NT2/D1 (cell line): ENCODE data around the gene PRKCG.
"Not testable (repeated sequence)": the region's sequence is repeated elsewhere in the genome, so short reads cannot be mapped to it uniquely, and the experiment has no call there.

ENCODE experiments used
- DNase-seq: peaks from one replicate; pipeline ENCODE4 v3.0.0-alpha.2; 2011; ENCODE audit warnings: low read depth, low spot score
- H3K27me3 ChIP-seq: 2 replicates; pipeline ENCODE4 v1.6.0; 2011; ENCODE audit warnings: mild to moderate bottlenecking; ENCODE audit not compliant: insufficient read length, insufficient read depth
- H3K36me3 ChIP-seq: 2 replicates; pipeline ENCODE4 v1.6.1; 2011; ENCODE audit warnings: mild to moderate bottlenecking, low read length, mixed read lengths; ENCODE audit not compliant: insufficient read depth, insufficient read length
- H3K4me1 ChIP-seq: 2 replicates; pipeline ENCODE4 v1.5.1; 2011; ENCODE audit not compliant: insufficient read depth, insufficient read length
- H3K4me3 ChIP-seq: 2 replicates; pipeline ENCODE4 v1.5.1; 2011; ENCODE audit warnings: low read depth; ENCODE audit not compliant: insufficient read length
- H3K9ac ChIP-seq: 2 replicates; pipeline ENCODE4 v1.6.0; 2011; ENCODE audit warnings: low read depth; ENCODE audit not compliant: insufficient read length
- H3K9me3 ChIP-seq: 2 replicates; pipeline ENCODE4 v1.5.1; 2011; ENCODE audit warnings: mild to moderate bottlenecking, low read length; ENCODE audit not compliant: insufficient read depth
- SUZ12 ChIP-seq: IDR thresholded peaks from 2 replicates; pipeline ENCODE4 v1.6.1; 2011; ENCODE audit not compliant: insufficient read length, insufficient read depth; ENCODE audit errors: extremely low read depth
- YY1 ChIP-seq: IDR thresholded peaks from 2 replicates; pipeline ENCODE4 v1.6.1; 2011; ENCODE audit not compliant: insufficient read length, insufficient read depth
- ZNF274 ChIP-seq: IDR thresholded peaks from 2 replicates; pipeline ENCODE4 v1.6.1; 2011; ENCODE audit warnings: mild to moderate bottlenecking, low read depth, low read length

The PRKCG gene

DNA sequence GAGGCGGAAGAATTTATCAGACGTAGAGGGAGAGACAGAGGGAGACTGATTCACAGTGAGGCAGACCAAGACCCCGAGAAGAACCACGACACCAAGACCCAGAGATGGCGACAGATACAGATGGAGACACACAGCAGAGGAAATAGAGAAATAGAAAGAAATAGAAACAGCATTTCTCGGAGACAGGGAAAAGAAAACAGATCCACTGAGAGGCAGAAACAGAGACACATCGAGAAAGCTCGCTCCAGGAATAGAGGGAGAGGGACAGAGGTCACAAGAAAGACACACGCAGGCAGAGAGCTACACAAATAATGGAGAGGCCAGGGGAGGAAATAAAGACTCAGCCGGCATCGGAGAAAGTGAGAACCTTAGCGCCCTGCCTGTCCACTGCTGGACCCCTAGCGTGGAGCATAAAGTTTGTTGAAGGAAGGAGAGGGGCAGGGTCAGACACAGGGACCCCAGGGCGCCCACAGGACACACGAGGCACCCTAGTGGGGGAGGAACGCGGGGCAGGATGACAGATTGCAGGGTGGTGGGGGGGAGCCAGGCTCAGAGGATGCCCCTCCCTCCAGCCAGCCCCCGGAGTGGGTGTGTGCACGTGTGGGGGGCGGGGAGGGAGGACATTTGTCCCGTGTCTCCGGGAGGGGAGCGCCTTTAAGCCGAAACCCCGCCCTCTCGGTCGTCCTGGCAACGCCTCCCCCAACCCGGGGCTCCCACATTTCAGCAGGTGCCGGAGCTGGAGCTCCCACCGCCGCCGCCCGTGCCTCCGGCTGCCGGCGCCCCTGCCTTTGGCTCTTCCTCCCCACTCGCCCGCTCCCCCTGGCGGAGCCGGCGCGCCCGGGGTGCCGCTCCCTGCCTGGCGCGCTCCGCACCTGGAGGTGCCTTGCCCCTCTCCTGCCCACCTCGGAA is at the start of gene PRKCG:
Gene PRKCG (plus strand): TSS at position 716 of the 909 bp plus-strand sequence. CDS start 298 bp downstream, outside the sequence.
- no peaks in the 10 kb centered on the region for H3K36me3 ChIP-seq
- H3K4me3 ChIP-seq: peak within 1 kb of the TSS; percentile 34

DNA sequence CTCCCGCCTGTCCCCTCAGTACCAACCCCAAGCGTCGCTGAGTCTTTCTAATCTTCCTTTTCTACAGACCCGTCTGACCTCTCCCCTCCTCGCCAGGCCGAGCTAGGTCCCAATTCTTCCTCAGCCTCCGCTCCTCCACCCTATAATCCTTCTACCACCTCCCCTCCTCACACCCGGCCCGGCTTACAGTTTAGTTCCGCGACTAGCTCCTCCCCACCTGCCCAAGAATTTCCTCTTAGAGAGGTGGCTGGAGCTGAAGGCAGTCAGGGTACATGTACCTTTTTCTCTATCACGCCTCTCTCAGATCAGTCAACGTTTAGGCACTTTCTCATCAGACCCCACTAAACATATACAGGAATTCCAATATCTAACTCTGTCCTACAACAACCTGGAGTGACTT is 49.1 kb upstream of the PRKCG start:
- not testable (repeated sequence) for H3K36me3 ChIP-seq, H3K27me3 ChIP-seq, H3K4me1 ChIP-seq, H3K9me3 ChIP-seq, DNase-seq
- Histone ChIP-seq H3K9ac (peak overlapping the region; percentile 66), H3K4me3 (peak overlapping the region; percentile 40)

More for the DNA sequence above, at the start of gene PRKCG:
- TF ChIP-seq YY1 (no peak), ZNF274 (no peak), SUZ12 (no peak)
- Histone ChIP-seq H3K9me3 (no peaks in the 10 kb centered on the region), H3K27me3 (peaks cover 38% of the 10 kb centered on the region), H3K9ac (peak within 1 kb of the TSS; percentile 67), H3K4me1 (peaks cover 6% of the 10 kb centered on the region)
- DNase-seq: no peak

DNA sequence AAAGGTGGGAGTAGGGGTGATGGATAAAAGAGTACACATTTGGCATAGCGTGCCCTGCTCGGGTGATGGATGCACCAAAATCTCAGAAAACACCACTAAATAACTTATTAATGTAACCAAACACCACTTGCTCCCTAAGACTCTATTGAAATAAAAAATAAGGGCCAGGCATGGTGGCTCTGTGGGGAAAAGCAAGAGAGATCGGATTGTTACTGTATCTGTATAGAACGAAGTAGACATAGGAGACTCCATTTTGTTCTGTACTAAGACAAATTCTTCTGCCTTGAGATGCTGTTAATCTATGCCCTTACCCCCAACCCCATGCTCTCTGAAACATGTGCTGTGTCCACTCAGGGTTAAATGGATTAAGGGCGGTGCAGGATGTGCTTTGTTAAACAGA is 43.6 kb upstream of the PRKCG start:
- not testable (repeated sequence) for H3K9me3 ChIP-seq, H3K4me3 ChIP-seq, H3K36me3 ChIP-seq, H3K27me3 ChIP-seq, H3K4me1 ChIP-seq, DNase-seq
- peak overlapping the region; percentile 42 for H3K9ac ChIP-seq

DNA sequence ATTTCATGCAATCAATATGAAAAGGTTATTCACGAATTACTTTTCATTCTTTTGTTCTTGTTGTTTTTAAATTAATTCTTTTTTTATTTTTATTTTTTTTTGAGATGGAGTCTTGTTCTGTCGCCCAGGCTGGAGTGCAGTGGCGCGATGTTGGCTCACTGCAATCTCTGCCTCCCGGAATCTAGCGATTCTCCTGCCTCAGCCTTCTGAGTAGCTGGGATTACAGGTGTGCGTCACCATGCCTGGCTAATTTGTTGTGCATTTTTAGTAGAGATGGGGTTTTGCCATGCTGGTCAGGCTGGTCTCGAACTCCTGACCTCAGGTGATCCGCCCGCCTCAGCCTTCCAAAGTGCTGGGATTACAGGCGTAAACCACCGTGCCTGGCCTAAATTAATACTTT is 41.8 kb upstream of the PRKCG start:
- not testable (repeated sequence) for DNase-seq, H3K36me3 ChIP-seq, H3K4me3 ChIP-seq, H3K4me1 ChIP-seq, H3K9me3 ChIP-seq, H3K27me3 ChIP-seq, H3K9ac ChIP-seq

DNA sequence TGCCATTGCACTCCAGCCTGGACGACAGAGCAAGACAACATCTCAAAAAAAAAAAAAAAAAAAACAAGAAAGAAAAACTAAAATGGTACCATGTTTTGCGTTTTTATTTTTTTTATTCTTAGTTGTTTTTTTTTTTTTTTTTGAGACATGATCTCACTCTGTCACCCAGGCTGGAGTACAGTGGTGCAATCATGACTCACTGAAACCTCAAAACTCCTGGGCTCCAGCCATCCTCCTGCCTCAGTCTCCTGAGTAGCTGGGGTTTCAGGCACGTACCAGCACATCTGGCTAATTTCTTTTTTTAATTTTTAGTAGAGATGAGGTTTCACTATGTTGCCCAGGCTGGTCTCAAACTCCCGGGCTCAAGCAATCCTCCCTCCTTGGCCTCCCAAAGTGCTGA is 41.1 kb upstream of the PRKCG start:
- not testable (repeated sequence) for H3K4me3 ChIP-seq, H3K9me3 ChIP-seq, H3K9ac ChIP-seq, H3K27me3 ChIP-seq, H3K4me1 ChIP-seq, DNase-seq, H3K36me3 ChIP-seq

DNA sequence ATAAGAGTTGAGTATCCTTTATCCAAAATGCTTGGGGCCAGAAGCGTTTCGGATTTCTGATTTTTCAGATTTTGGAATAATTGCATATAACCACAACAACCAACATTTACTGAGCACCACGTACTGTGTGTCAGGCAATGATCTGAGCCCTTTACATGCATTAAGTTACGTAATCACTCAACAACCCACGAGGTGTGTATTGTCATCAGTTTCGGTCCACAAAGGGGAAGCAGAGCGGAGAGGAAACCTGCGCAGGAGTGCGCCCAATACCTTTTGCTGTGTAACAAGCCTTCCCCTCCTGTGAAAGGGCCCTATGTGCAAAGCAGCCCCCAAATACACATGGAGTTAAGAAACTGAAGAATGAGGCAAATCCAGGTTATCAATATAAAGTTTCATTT is 37.1 kb upstream of the PRKCG start:
- H3K36me3 ChIP-seq: no peaks in the 10 kb centered on the region
- H3K9ac ChIP-seq: no peak overlapping the region
- H3K9me3 ChIP-seq: no peaks in the 10 kb centered on the region
- H3K4me1 ChIP-seq: no peaks in the 10 kb centered on the region
- no peaks in the 10 kb centered on the region for H3K27me3 ChIP-seq
- no peak for DNase-seq
- TF ChIP-seq SUZ12: no peak
- no peak for TF ChIP-seq ZNF274
- TF ChIP-seq YY1: no peak
- no peak overlapping the region for H3K4me3 ChIP-seq

DNA sequence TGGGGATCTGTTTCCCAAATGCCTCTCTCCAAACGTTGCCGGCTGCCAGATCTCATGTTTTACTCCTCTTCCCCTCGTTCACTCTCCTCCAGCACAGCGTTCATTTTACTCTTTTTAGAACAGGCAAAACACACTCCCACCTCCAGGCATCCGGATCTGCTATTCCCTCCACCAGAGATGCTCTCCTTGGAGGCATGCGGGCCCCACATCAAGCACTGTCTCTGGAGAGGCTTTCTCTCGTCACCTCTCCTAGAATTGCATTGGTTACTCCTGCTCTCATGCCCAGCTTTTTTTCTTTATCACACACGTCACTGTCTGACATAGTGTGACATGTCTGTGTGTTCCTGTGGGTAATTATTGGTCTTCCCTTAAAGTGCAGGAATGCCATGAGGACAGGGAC is 34.4 kb upstream of the PRKCG start:
- H3K9ac ChIP-seq: no peak overlapping the region
- H3K27me3 ChIP-seq: no peaks in the 10 kb centered on the region
- no peaks in the 10 kb centered on the region for H3K36me3 ChIP-seq
- H3K4me1 ChIP-seq: no peaks in the 10 kb centered on the region
- H3K9me3 ChIP-seq: no peaks in the 10 kb centered on the region
- TF ChIP-seq YY1: no peak
- no peak for TF ChIP-seq ZNF274
- no peak for TF ChIP-seq SUZ12
- H3K4me3 ChIP-seq: no peak overlapping the region
- no peak for DNase-seq

DNA sequence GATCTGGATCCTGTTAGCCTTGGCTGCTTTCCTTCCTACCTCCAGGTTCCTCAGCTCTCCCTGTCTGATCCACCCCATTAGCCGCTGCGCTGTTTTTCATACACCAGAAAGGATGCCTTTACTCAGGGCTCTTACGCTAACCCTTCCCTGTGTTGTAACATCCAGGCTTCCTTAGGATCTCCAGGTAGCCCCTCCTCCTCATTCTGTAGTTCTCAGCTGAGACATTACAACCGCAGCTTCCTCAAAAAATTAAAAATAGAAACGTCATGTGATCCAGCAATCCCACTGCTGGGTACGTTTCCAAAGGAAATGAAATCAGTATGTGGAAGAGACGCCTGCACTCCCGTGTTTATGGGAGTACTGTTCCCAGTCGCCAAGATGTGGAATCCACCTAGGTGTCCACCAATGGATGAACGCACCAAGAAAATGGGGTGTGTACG is 32.7 kb upstream of the PRKCG start:
- no peak overlapping the region for H3K4me3 ChIP-seq
- TF ChIP-seq ZNF274 (no peak), YY1 (no peak), SUZ12 (no peak)

More for the DNA sequence above, 32.7 kb upstream of the PRKCG start:
- Histone ChIP-seq H3K9me3 (no peaks in the 10 kb centered on the region), H3K36me3 (no peaks in the 10 kb centered on the region), H3K27me3 (no peaks in the 10 kb centered on the region), H3K9ac (no peak overlapping the region), H3K4me1 (no peaks in the 10 kb centered on the region)
- no peak for DNase-seq
